Glomerular visceral epithelial cell (primary cell): ENCODE data around the gene PPIF.

Experiments used
- DNase-seq: peaks from one replicate; pipeline ENCODE4 v3.0.0-alpha.2; 2016; ENCODE audit errors: extremely low spot score

The PPIF gene

DNA sequence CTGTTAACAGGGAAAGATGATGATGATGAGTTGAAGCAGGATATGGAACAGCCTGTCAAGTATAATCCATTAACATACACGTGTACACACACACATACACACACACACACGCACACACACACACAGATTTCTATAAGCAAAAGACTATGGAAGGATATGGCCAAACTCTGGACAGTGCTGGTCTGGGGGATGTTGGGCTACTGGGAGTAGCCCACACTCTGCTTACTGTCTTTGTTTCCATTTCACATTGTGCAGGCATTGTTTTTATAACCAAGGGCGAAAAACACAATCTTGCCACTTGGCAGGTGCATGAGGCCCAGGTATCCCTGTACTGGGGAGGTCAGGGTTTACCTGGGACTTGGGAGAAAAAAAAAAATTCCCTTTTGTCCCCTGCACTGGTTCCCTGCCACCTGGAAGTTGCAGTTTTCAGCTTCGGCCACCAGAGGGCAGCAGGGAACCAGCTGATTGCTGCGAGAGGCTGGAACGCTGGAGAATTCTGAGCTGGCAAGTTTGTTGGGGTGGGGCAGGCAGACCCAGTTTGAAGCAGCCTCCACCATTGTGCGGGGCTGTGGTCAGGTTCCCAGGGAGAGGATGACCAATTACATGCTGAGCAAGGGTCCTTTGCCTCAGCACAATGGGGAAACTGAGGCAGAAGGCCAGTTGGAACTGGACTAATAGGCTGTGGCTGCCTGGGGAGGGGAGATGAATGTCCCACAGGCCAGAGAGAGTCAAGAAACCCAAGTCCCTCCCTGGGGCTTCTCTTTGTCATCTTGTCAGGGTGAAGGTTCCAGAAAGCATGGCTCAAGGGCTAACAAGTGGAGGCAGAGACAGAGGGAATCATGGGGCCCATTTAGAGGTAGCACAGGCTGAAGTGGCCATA, 27.3 kb downstream of the PPIF start:
- peak; percentile 79 for DNase-seq

DNA sequence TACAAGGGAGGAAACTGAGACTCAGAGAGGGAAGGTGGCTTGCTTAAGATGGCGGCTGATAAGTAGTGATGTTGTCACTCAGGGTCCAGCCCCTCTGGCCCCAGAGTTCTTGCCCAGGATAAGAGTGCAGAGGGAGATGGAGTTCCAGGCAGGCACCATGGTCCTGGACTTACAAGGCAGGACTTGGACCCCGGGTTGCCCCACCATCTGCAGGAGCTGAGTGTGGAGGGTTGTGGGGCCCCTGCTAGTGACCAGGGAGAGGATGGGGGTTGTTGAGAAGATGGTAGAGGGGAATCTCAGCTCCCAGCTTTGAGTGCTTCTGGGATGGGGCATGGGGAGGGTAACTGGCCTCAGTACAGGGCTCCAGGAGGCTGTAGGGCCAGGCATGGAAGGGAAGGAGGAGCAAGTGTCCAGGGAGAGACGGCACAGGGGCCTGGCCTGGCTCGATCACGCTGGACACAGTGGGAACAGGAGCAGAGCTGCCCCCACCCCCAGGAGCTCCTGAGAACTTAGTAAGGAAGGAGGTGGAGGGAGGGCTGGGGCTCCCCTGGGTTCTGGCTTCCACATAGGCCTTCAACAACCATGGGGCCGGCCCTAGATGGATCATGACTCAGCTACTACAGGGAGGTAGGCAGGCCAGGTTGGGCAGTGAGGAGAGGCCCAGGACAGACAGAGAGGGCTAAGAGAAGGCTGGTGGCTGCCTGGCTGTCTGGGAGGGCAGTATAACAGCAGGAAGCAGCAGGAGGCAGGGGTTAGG, 28.2 kb downstream of the PPIF start:
- peak; percentile 69 for DNase-seq

- no peak for DNase-seq
These were observed 28.9 kb downstream of the PPIF start for GRCh38 chr10:79376078-79376628.

- DNase-seq: no peak
These were observed 29.7 kb downstream of the PPIF start for GRCh38 chr10:79376751-79377556.

- DNase-seq: no peak
These were observed 30.5 kb downstream of the PPIF start for GRCh38 chr10:79377557-79378382.

DNA sequence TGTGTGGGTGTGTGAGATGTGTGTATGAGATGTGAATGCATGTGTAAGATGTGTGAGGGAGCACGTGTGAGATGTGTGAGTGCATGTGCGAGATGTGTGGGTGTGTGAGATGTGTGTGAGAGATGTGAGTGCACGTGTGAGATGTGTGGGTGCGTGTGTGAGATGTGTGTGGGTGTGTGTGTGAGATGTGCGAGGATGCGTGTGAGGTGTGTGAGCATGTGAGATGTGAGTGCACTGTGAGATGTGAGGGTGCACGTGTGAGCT, 31.0 kb downstream of the PPIF start:
- DNase-seq: no peak

DNA sequence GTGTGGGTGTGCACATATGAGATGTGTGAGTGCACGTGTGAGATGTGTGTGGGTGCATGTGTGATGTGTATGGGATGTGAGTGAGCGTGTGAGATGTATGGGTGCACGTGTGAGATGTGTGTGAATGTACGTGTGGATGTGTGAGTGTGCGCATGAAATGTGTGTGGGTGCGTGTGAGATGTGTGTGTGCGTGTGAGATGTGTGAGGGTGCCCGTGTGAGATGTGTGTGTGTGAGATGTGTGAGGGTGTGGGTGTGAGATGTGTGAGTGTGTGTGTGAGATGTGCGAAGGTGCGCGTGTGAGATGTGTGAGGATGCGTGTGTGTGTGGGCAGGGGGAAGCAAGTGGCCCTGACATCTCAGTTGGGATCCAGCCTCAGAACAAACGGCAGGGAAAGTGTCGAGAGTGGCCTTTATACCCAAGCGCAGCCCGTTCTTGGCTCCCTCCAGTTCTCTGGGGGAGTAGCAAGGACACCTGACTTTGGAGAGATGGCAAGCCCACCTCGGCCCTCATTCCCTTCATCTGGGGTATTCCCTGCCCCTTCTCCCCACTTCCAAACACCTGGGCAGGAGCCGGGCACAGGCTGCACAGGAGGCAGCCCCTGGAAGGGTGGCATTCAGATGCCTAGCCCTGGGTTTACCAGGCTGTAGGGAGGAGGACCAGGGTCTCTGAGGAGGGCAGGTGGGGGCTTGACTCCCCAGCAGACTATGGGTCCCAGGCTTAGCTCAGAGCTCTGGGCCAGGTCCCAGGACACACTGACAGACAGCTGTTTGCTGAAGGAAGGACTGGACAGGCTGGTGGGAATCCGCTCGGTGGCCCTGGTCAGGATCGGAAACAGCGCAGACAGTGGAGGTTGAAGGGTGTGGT, 31.6 kb downstream of the PPIF start:
- DNase-seq: no peak

GRCh38 chr10:79379512-79380124, 32.3 kb downstream of the PPIF start:
- DNase-seq: no peak

GRCh38 chr10:79380125-79380945, 33.1 kb downstream of the PPIF start:
- peak; percentile 35 for DNase-seq

- no peak for DNase-seq
These were observed 33.9 kb downstream of the PPIF start for GRCh38 chr10:79380946-79381721.

DNA sequence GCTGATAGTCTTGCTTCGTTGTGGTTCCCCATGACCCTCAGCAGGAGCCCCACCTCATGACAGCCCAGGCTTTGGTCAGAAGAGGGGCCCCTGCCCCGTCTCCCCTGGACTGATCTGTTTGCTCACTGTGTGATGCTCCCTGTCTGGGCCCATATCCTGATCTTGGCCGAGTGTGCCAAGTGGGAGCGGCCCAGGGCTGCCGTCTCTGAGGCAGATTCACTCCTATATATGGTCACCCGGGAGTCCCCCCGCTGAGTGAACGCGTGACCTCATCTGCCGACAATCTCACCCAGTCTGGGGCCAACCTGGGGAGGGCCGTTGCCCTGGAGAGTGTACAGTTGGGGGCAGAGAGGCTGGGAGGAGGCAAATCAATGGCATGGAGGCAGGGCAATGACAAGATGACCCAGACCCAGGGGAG, 34.5 kb downstream of the PPIF start:
- peak; percentile 95 for DNase-seq

GRCh38 chr10:79382491-79382941, 35.2 kb downstream of the PPIF start:
- DNase-seq: no peak

DNA sequence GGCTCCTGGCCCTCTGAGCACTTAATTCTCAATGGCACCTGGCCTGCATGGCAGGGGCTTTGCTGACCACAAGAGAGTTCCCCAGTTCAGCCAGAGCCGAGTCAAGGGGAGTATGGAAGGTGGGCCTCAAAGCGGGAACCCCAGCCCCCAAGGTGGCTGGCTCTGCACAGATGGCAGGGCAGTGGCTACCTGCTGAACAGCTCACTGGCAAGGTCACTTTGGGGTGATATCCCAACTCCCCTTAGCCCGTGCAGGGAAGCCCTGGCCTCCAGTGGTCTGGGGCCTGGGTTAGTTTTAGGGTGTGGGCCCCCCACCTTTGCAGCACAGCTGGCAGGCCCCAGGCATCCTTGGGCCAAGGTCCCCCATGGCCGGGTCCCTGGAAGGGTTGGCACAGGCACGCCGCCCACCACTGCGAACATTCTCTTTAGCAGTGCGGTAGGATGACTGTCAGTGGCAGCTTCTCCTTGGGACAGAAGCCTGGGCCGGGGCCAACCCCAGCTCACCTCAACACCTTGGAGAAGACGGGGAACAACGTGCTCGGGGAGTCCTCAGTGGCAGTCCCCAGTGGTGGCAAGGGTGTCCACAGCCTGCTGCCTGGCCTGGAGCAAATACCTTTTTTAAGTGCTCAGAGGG, 36.8 kb downstream of the PPIF start:
- DNase-seq: no peak

GRCh38 chr10:79384773-79385391, 37.6 kb downstream of the PPIF start:
- no peak for DNase-seq

- DNase-seq: no peak
These were observed 38.1 kb downstream of the PPIF start for GRCh38 chr10:79385392-79385795.

DNA sequence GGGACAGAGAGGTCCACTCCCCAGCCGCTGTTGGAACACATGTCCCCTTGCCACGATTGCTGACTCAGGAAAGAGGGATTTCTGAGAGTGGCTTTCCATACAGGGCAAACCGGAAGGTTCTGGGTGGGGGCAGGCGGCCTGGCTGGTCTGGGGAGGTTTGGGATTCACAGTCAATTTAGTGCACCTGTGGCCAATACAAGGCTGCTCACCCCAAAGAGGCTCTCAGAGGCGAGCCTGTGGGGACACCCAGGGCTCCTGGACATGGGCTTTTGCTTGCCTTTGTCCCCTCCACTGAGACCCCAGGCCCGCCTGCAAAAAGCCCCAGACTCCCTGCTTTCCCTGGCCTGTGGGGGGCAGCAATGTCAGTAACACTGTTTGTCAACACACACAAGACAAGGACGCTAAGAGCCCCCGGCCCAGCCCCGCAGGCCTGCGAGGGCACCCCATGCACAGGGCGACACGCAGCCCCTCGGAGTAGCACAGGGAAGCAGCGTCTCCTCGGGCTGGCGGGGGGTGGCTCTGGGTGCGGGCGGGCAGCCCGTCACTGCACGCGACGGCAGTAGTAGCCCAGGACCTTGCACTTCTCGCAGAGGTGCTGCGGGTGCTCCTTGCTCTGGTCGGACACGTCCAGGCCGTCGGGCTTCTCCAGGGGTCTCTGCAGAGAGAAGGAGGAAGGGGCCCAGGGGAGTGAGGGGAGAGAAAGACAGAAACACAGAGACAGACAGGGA, 38.7 kb downstream of the PPIF start:
- no peak for DNase-seq
